B cell (primary cell): ENCODE measurements around the gene SCN4B. TPM values are rescaled to one million over a fixed set of nuclear protein-coding genes. Genes with fewer than 3 reads are reported as not detected.

Experiments used
- ATAC-seq: fragments of 200-7000 bp; cut with Tn5 transposase; one replicate; pipeline ENCODE4 v1.10.0; 2021; ENCODE audit warnings: low read depth, mild to moderate bottlenecking, moderate number of reproducible peaks, moderate library complexity
- CTCF ChIA-PET: fragments of 350-600 bp; sonication (Branson Sonifier 250); formaldehyde crosslinking; loops from one replicate; lab custom pipeline; 2021; ENCODE audit warnings: antibody characterized with exemption, inconsistent platforms; lab: Charles Lee
- POLR2A ChIA-PET: fragments of 350-600 bp; sonication (Branson Sonifier 250); formaldehyde crosslinking; loops from one replicate; lab custom pipeline; 2021; ENCODE audit warnings: antibody characterized with exemption; lab: Charles Lee
- DNase-seq: peaks from one replicate; pipeline ENCODE4 v3.0.0; 2013
- H2AFZ ChIP-seq: 2 replicates; pipeline ENCODE4 v1.6.1; 2012; ENCODE audit warnings: mild to moderate bottlenecking, low read depth, low read length; ENCODE audit not compliant: insufficient read depth, poor library complexity, severe bottlenecking
- H3K27ac ChIP-seq, 2 donors: 1 replicate in 1 of 2; 2 replicates in 1 of 2; pipeline ENCODE4 v1.5.1; 2012 to 2013; ENCODE audit warnings: low read length in 2 of 2, mild to moderate bottlenecking in 2 of 2, moderate library complexity in 1 of 2
- H3K27me3 ChIP-seq, 4 experiments: fragments of 200-600 bp in 1 of 4; sonication (generic) in 1 of 4; replicated peaks in 1 of 4; 1 replicate in 2 of 4; 2 replicates in 2 of 4; pipeline versions ENCODE4 v1.6.1 to v1.7.0; 2013 to 2016; ENCODE audit warnings: low read length in 3 of 4, mild to moderate bottlenecking in 2 of 4, mixed read lengths in 1 of 4, moderate library complexity in 1 of 4; ENCODE audit not compliant: insufficient read depth in 4 of 4, control insufficient read depth in 3 of 4; ENCODE audit errors: control extremely low read depth in 1 of 4
- H3K36me3 ChIP-seq, 2 experiments: replicated peaks in 1 of 2; 1 replicate in 1 of 2; 2 replicates in 1 of 2; pipeline versions ENCODE4 v1.6.1 to v1.7.1; 2013; ENCODE audit warnings: low read length in 1 of 2; ENCODE audit not compliant: insufficient read depth in 2 of 2, control insufficient read depth in 1 of 2; ENCODE audit errors: control extremely low read depth in 1 of 2, extremely low read depth in 1 of 2
- H3K4me1 ChIP-seq, 2 donors: fragments of 200-600 bp in 1 of 2; sonication (generic) in 1 of 2; 1 replicate in 1 of 2; 2 replicates in 1 of 2; pipeline versions ENCODE4 v1.5.1 to v1.6.1; 2013 to 2017; ENCODE audit warnings: low read length in 2 of 2; ENCODE audit not compliant: control insufficient read depth in 2 of 2, insufficient read depth in 2 of 2
- H3K4me2 ChIP-seq: replicated peaks from 2 replicates; pipeline ENCODE3; 2012; ENCODE audit warnings: mild to moderate bottlenecking, low read depth, low read length; ENCODE audit not compliant: poor library complexity, severe bottlenecking
- H3K4me3 ChIP-seq, 5 experiments: fragments of 200-600 bp in 1 of 5; sonication (generic) in 1 of 5; 1 replicate in 3 of 5; 2 replicates in 2 of 5; pipeline versions ENCODE4 v1.5.1 to v1.7.0; 2011 to 2016; ENCODE audit warnings: low read length in 4 of 5, mild to moderate bottlenecking in 4 of 5, low read depth in 2 of 5, control low read depth in 1 of 5, moderate library complexity in 1 of 5; ENCODE audit not compliant: insufficient read depth in 1 of 5; ENCODE audit errors: control extremely low read depth in 1 of 5, extremely low read depth in 1 of 5
- H3K79me2 ChIP-seq: fragments of 200-600 bp; sonication (generic); one replicate; pipeline ENCODE4 v1.6.0; 2016; ENCODE audit warnings: low read length; ENCODE audit not compliant: control insufficient read depth, insufficient read depth
- H3K9ac ChIP-seq: fragments of 200-600 bp; sonication (generic); 2 replicates; pipeline ENCODE4 v1.6.1; 2017; ENCODE audit warnings: mild to moderate bottlenecking, low read length, moderate library complexity
- H3K9me3 ChIP-seq, 3 donors: one replicate each; pipeline versions ENCODE4 v1.6.1 to v1.7.1; 2013; ENCODE audit warnings: low read length in 2 of 3; ENCODE audit not compliant: control insufficient read depth in 2 of 3, insufficient read depth in 1 of 3; ENCODE audit errors: control extremely low read depth in 1 of 3
- H4K20me1 ChIP-seq: 2 replicates; pipeline ENCODE4 v1.6.0; 2012; ENCODE audit warnings: mild to moderate bottlenecking, low read length; ENCODE audit not compliant: insufficient read depth, control insufficient read depth, poor library complexity, severe bottlenecking
- H3K27ac Mint-ChIP-seq: one replicate; pipeline ENCODE4 v1.8.0; 2021; ENCODE audit warnings: mixed read lengths
- H3K27me3 Mint-ChIP-seq: one replicate; pipeline ENCODE4 v1.8.0; 2021; ENCODE audit warnings: mixed read lengths
- H3K4me1 Mint-ChIP-seq: one replicate; pipeline ENCODE4 v1.8.0; 2021; ENCODE audit warnings: mixed read lengths
- H3K4me3 Mint-ChIP-seq: one replicate; pipeline ENCODE4 v1.8.0; 2021; ENCODE audit warnings: mixed read lengths
- H3K9me3 Mint-ChIP-seq: one replicate; pipeline ENCODE4 v1.8.0; 2022; ENCODE audit warnings: mixed read lengths; ENCODE audit not compliant: insufficient read depth
- CTCF ChIP-seq: fragments of 200-600 bp; IDR thresholded peaks from one replicate; pipeline ENCODE4 v1.8.0; 2022; ENCODE audit warnings: antibody characterized with exemption, mild to moderate bottlenecking
- EZH2 ChIP-seq: IDR thresholded peaks from 2 replicates; pipeline ENCODE4 v1.6.1; 2012; ENCODE audit warnings: borderline replicate concordance, low read depth, mild to moderate bottlenecking, moderate library complexity, low read length; ENCODE audit not compliant: insufficient read depth, poor library complexity, severe bottlenecking
- WGBS: methylation state at CpG from one replicate; pipeline ENCODE4 v1.1.5; 2013; ENCODE audit warnings: missing lambda C conversion rate; ENCODE audit not compliant: insufficient coverage; 5-methylcytosine and 5-hydroxymethylcytosine counted together
- intact Hi-C: fragments of 100-400 bp; cut with micrococcal nuclease; formaldehyde crosslinking; loops from one replicate; pipeline ENCODE4 v1.10.0; 2022
- polyA plus RNA-seq: library from polyadenylated mRNA; depleted of rRNA; stranded (reverse); fragments of >200 nt; gene quantifications from 2 replicates; pipeline ENCODE4 v1.2.3, GENCODE V29; 2012
- total RNA-seq, 2 donors: library from RNA; stranded (reverse); fragments of 120-200 nt in 1 of 2; gene quantifications; 1 replicate in 1 of 2; 2 replicates in 1 of 2; pipeline versions ENCODE4 v1.2.3 to v1.2.4, GENCODE V29; 2013 to 2022

The SCN4B gene
- total and polyA plus RNA-seq, 2 donors (not counting 1 experiment from before 2014, with no cell fraction given), result not detected

GRCh38 chr11:118091690-118092089 lies 60.9 kb downstream of the SCN4B start:
- WGBS, result 98% methylated on average over 4 of the region's 6 CpGs
- H3K27ac Mint-ChIP-seq, result no peak overlapping the region
- POLR2A ChIA-PET, result no interaction called here

More at GRCh38 chr11:118091690-118092089, 60.9 kb downstream of the SCN4B start:
- H3K4me1 ChIP-seq, result peaks cover 11 to 15% of the 10 kb centered on the region in 2 donors
- Mint-ChIP-seq H3K4me1 (peaks cover 14% of the 10 kb centered on the region), H3K4me3 (no peak overlapping the region), H3K9me3 (peaks cover 2% of the 10 kb centered on the region), H3K27me3 (peaks cover 9% of the 10 kb centered on the region)
- intact Hi-C loops, result no loop called here
- CTCF ChIA-PET, result no interaction called here
- H3K9ac ChIP-seq, result no peak overlapping the region
- H3K4me3 ChIP-seq, result no peak overlapping the region
- H3K9me3 ChIP-seq, result peaks cover 0 to 21% (median 16%) of the 10 kb centered on the region in 3 donors
- no peaks in the 10 kb centered on the region for H3K27me3 ChIP-seq
- no peak for DNase-seq
- no peak for ATAC-seq
- H3K79me2 ChIP-seq, result no peaks in the 10 kb centered on the region
- H3K4me2 ChIP-seq, result no peak overlapping the region
- no peaks in the 10 kb centered on the region for H3K36me3 ChIP-seq
- no peak overlapping the region for H3K27ac ChIP-seq
- TF ChIP-seq EZH2, result no peak
- no peak for TF ChIP-seq CTCF
- H4K20me1 ChIP-seq, result no peaks in the 10 kb centered on the region
- H2AFZ ChIP-seq, result no peak overlapping the region
